ENCODE results near the gene KCTD19.
"Not testable (repeated sequence)": the region's sequence is repeated elsewhere in the genome, so short reads cannot be mapped to it uniquely, and the experiment has no call there.

Gene KCTD19

GRCh38 chr16:67326472-67327309, at the start of gene KCTD19, which contains the start of gene LRRC36:
TSS of gene KCTD19 (minus strand) at chr16:67326741. CDS start at chr16:67326707, 34 bp downstream.
TSS of gene LRRC36 (plus strand) at chr16:67326815. CDS start at chr16:67326863, 48 bp downstream.
- DNase-seq (ENCODE audit: low read depth): no peak
- TF ChIP-seq CTCF (conservative IDR thresholded peaks at IDR 0.05; ENCODE audit: low read length): peak; percentile 38
- peak within 1 kb of the TSS; percentile 44 for H3K4me3 ChIP-seq (ENCODE audit: low read length)

GRCh38 chr16:67376012-67376411, 49.5 kb upstream of the KCTD19 start:
- H3K4me3 ChIP-seq (ENCODE audit: low read length); DNase-seq (ENCODE audit: low read depth): not testable (repeated sequence)

- peak; percentile 58 for TF ChIP-seq CTCF (conservative IDR thresholded peaks at IDR 0.05; ENCODE audit: low read length)
- H3K4me3 ChIP-seq (ENCODE audit: low read length): no peak overlapping the region
- peak; percentile 36 for DNase-seq (ENCODE audit: low read depth)
These were observed 46.1 kb upstream of the KCTD19 start for GRCh38 chr16:67372664-67373063.

GRCh38 chr16:67370661-67371060, 44.1 kb upstream of the KCTD19 start:
- no peak for TF ChIP-seq CTCF (conservative IDR thresholded peaks at IDR 0.05; ENCODE audit: low read length)
- no peak for DNase-seq (ENCODE audit: low read depth)

GRCh38 chr16:67364600-67365235, 38.2 kb upstream of the KCTD19 start:
- DNase-seq (ENCODE audit: low read depth): no peak
- no peak for TF ChIP-seq CTCF (conservative IDR thresholded peaks at IDR 0.05; ENCODE audit: low read length)
- no peak overlapping the region for H3K4me3 ChIP-seq (ENCODE audit: low read length)

More at GRCh38 chr16:67370661-67371060, 44.1 kb upstream of the KCTD19 start:
- H3K4me3 ChIP-seq (ENCODE audit: low read length): no peak overlapping the region

GRCh38 chr16:67361038-67361437, 34.5 kb upstream of the KCTD19 start:
- no peak overlapping the region for H3K4me3 ChIP-seq (ENCODE audit: low read length)
- DNase-seq (ENCODE audit: low read depth): no peak
- no peak for TF ChIP-seq CTCF (conservative IDR thresholded peaks at IDR 0.05; ENCODE audit: low read length)

- H3K4me3 ChIP-seq (ENCODE audit: low read length); DNase-seq (ENCODE audit: low read depth): not testable (repeated sequence)
These were observed 33.2 kb upstream of the KCTD19 start for GRCh38 chr16:67359540-67360269.
